Testis (tissue), 3 donors: Measurements from ENCODE around the gene PTGER2. TPM values are rescaled to one million over a fixed set of nuclear protein-coding genes. Genes with fewer than 3 reads are reported as not detected.

Experiments
- DNase-seq: peaks from one replicate; pipeline ENCODE4 v3.0.0-alpha.2; 2019
- H3K27ac ChIP-seq, 2 donors: fragments of 200-600 bp; sonication (generic); one replicate each; pipeline ENCODE4 v1.5.1; 2019
- H3K27me3 ChIP-seq: fragments of 200-600 bp; sonication (generic); one replicate; pipeline ENCODE4 v1.5.1; 2019
- H3K36me3 ChIP-seq: fragments of 200-600 bp; sonication (generic); one replicate; pipeline ENCODE4 v1.5.1; 2017; ENCODE audit warnings: low read depth; ENCODE audit errors: missing control alignments
- H3K4me1 ChIP-seq: fragments of 200-600 bp; sonication (generic); one replicate; pipeline ENCODE4 v1.5.1; 2019
- H3K4me3 ChIP-seq, 2 donors: fragments of 200-600 bp; sonication (generic); one replicate each; pipeline ENCODE4 v1.5.1; 2017 to 2019
- H3K9me3 ChIP-seq: fragments of 200-600 bp; sonication (generic); one replicate; pipeline ENCODE4 v1.5.1; 2017
- POLR2A ChIP-seq: fragments of 450-650 bp; IDR thresholded peaks from one replicate; pipeline ENCODE4 v1.6.1; 2017; ENCODE audit warnings: antibody characterized with exemption, mild to moderate bottlenecking, moderate library complexity
- WGBS, 2 donors: methylation state at CpG; one replicate each; pipeline ENCODE4 v1.1.5; 2018; 5-methylcytosine and 5-hydroxymethylcytosine counted together
- intact Hi-C: fragments of 100-400 bp; cut with DNase I; formaldehyde crosslinking; loops from one replicate; pipeline ENCODE4 v1.15.1; 2023; ENCODE audit warnings: low total_unique reads
- polyA plus RNA-seq: library from polyadenylated mRNA; stranded (reverse); fragments of 350-450 nt; fragmentation: Illumina TruSeq; extraction: RNeasy Lipid Tissue Mini Kit (QIAGEN cat#74804); gene quantifications from one replicate; pipeline ENCODE4 v1.2.3, GENCODE V29; 2014; ENCODE audit warnings: low read depth, low replicate concordance; ENCODE audit not compliant: insufficient read depth
- total RNA-seq, 2 donors: library from RNA; depleted of rRNA; stranded (reverse); fragments of >200 nt; gene quantifications; one replicate each; pipeline ENCODE4 v1.2.3, GENCODE V29; 2016
- TF ChIP-seq, protein P1 (sequence below), 3 experiments: fragments of 450-650 bp in 2 of 3; fragments of 200-600 bp in 1 of 3; sonication (generic) in 1 of 3; IDR thresholded peaks; one replicate each; pipeline ENCODE4 v1.5.1; 2016 to 2019; ENCODE audit warnings: antibody characterized with exemption in 3 of 3, mild to moderate bottlenecking in 2 of 3, moderate library complexity in 1 of 3

PTGER2 gene
- total and polyA plus RNA-seq, 3 donors from 2014 or later, result 2.7 to 5.3 (median 4.0) TPM

DNA sequence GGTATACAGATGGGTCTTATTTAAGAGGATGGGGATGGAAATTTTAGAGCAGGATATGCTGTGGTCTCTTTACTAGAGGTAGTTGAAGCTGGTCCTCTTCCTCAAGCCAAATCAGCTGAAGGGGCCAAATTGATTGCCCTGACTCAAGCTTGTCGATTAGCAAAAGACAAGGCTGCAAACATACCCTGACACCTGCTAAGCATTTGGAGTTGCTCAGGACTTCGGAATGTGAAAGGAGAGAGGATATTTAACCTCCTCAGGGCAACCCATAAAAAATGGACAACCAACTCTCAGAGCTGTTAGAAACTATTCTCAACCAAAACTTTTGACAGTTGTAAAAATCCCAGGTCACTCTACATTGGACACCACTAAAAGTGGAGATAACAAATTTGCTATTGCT is 31.0 kb upstream of the PTGER2 start:
- TF ChIP-seq POLR2A, result no peak
- H3K4me3 ChIP-seq, result no peak overlapping the region
- 80 to 86% methylated on average over 2 of the region's 2 CpGs for WGBS, 2 donors
- no peaks in the 10 kb centered on the region for H3K27me3 ChIP-seq
- no peaks in the 10 kb centered on the region for H3K4me1 ChIP-seq
- intact Hi-C loops, result no loop called here
- no peak overlapping the region for H3K27ac ChIP-seq
- H3K9me3 ChIP-seq, result no peaks in the 10 kb centered on the region
- DNase-seq, result no peak
- no peaks in the 10 kb centered on the region for H3K36me3 ChIP-seq

DNA sequence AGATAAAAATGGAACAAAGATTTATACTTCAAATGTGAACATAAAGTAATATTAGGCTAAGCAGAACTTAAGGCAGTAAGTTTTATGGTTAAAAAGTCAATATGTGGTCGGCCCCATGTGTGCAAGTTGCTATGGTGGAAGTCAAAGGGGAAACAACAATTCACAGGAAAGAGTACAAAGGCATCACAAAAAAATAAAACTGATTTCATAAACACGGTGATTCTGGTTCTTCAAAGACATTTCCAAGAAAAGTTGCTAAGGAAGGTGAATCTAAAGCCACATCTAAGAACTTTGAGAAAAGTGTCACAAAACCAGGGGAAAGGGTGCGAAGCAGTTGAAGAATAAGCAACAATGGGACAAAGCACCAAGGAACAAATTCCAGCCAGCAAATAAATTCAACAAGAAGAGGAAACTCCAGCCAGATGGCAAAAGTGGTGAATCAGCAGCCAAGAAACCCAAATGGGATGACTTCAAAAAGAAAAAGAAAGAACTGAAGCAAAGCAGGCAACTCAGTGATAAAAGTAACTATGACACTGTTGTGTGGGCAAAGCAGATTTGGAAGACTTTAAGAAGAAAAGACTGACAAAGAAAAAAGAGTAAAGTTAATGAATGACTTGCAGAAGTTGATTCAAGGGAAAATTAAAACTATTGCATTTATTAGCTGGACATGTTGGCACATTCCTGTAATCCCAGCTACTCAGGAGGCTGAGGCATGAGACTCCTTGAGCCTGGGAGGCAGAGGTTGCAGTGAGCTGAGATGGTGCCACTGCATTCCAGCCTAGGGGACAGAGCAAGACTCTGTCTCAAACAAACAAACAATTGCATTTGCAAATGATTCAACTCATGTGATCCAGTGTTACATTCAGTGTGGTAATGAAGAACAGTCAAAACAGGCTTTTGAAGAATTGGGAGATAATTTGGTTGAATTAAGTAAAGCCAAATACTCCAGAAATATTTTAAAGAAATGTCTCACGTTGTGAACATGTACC is 27.2 kb upstream of the PTGER2 start:
- TF ChIP-seq, protein P1, sequence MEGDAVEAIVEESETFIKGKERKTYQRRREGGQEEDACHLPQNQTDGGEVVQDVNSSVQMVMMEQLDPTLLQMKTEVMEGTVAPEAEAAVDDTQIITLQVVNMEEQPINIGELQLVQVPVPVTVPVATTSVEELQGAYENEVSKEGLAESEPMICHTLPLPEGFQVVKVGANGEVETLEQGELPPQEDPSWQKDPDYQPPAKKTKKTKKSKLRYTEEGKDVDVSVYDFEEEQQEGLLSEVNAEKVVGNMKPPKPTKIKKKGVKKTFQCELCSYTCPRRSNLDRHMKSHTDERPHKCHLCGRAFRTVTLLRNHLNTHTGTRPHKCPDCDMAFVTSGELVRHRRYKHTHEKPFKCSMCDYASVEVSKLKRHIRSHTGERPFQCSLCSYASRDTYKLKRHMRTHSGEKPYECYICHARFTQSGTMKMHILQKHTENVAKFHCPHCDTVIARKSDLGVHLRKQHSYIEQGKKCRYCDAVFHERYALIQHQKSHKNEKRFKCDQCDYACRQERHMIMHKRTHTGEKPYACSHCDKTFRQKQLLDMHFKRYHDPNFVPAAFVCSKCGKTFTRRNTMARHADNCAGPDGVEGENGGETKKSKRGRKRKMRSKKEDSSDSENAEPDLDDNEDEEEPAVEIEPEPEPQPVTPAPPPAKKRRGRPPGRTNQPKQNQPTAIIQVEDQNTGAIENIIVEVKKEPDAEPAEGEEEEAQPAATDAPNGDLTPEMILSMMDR (IDR thresholded peaks at IDR 0.05), result no peak
- TF ChIP-seq POLR2A, result no peak

GRCh38 chr14:52296378-52296777 is 17.7 kb upstream of the PTGER2 start:
- Histone ChIP-seq H3K36me3 (no peaks in the 10 kb centered on the region), H3K4me3 (no peak overlapping the region), H3K4me1 (no peaks in the 10 kb centered on the region), H3K9me3 (no peaks in the 10 kb centered on the region), H3K27ac (no peak overlapping the region), H3K27me3 (no peaks in the 10 kb centered on the region)
- WGBS, 2 donors, result 94 to 99% methylated on average over 2 of the region's 2 CpGs
- TF ChIP-seq, protein P1 (IDR thresholded peaks at IDR 0.05), result no peak
- no peak for TF ChIP-seq POLR2A
- no peak for DNase-seq
- intact Hi-C loops, result no loop called here

More for the DNA sequence above, 27.2 kb upstream of the PTGER2 start:
- no peak for DNase-seq
- Histone ChIP-seq H3K4me3 (no peak overlapping the region), H3K27me3 (no peaks in the 10 kb centered on the region), H3K36me3 (no peaks in the 10 kb centered on the region), H3K27ac (no peak overlapping the region), H3K9me3 (no peaks in the 10 kb centered on the region), H3K4me1 (no peaks in the 10 kb centered on the region)
- WGBS, 2 donors, result 76 to 77% methylated on average over 4 of the region's 4 CpGs
- intact Hi-C loops, result no loop called here

- Histone ChIP-seq H3K9me3 (no peaks in the 10 kb centered on the region), H3K4me3 (no peak overlapping the region), H3K36me3 (no peaks in the 10 kb centered on the region), H3K27ac (no peak overlapping the region), H3K4me1 (no peaks in the 10 kb centered on the region), H3K27me3 (no peaks in the 10 kb centered on the region)
- no peak for TF ChIP-seq POLR2A
- TF ChIP-seq, protein P1 (IDR thresholded peaks at IDR 0.05), result no peak
- WGBS, 2 donors, result 88 to 91% methylated on average over 10 of the region's 10 CpGs
- no peak for DNase-seq
- intact Hi-C loops, result no loop called here
Observed at GRCh38 chr14:52298795-52299194, 15.3 kb upstream of the PTGER2 start.

DNA sequence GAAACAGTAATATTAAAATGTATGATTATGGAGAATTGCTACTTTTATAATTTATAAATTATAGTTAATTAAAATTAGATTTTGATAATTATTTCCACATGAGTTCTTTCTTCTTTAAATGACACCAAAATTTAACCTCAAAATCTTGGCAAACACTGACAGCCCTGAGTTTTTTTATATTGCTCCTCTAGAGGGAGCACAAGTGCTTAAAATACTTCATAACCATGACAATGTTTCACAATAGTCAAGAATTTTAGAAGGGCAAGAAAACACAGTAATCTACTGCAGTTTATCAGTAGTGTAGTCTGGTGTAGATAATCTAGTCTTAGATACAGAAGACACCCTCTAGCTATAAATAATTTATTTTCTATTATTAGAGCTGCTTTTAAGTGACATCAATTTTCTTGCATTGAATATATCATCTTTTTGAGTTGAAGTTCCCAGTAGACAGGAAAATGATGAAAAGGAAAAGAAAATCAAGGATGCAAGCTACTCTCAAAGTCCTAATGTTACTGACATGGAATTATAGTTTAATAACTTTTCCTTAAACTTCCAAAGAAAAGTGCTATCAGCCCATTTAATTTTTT is 14.3 kb upstream of the PTGER2 start:
- TF ChIP-seq, protein P1 (IDR thresholded peaks at IDR 0.05), result peak; percentile 39 to 62 (median 51)
- no peak for TF ChIP-seq POLR2A
- Histone ChIP-seq H3K4me3 (no peak overlapping the region), H3K36me3 (no peaks in the 10 kb centered on the region), H3K27me3 (no peaks in the 10 kb centered on the region), H3K4me1 (no peaks in the 10 kb centered on the region), H3K9me3 (no peaks in the 10 kb centered on the region), H3K27ac (no peak overlapping the region)
- intact Hi-C loops, result no loop called here
- DNase-seq, result no peak
